Heart right ventricle (tissue), 16 donors: ENCODE measurements around the gene MTUS2. TPM values are rescaled to one million over a fixed set of nuclear protein-coding genes. Genes with fewer than 3 reads are reported as not detected.
A peak's percentile ranks its signal among the peaks of the same experiment; 100 is the strongest.

Source experiments
- ATAC-seq, 8 donors: fragments of 200-7000 bp; cut with Tn5 transposase; one replicate each; pipeline ENCODE4 v1.9.1; 2020; ENCODE audit warnings: mild to moderate bottlenecking in 8 of 8, moderate library complexity in 8 of 8, moderate number of reproducible peaks in 1 of 8
- DNase-seq, 2 donors: peaks; one replicate each; pipeline ENCODE4 v3.0.0-alpha.2; 2020
- H3K27ac ChIP-seq, 10 donors: fragments of 200-600 bp; sonication (generic) in 2 of 10; one replicate each; pipeline versions ENCODE4 v1.5.0 to v1.8.0; 2020 to 2022; ENCODE audit warnings: mild to moderate bottlenecking in 3 of 10
- H3K27me3 ChIP-seq, 7 donors: fragments of 200-600 bp; one replicate each; pipeline ENCODE4 v1.8.0; 2021 to 2022; ENCODE audit warnings: mild to moderate bottlenecking in 2 of 7
- H3K36me3 ChIP-seq, 9 donors: fragments of 200-600 bp; sonication (generic) in 1 of 9; one replicate each; pipeline versions ENCODE4 v1.5.0 to v1.8.0; 2020 to 2022; ENCODE audit warnings: mild to moderate bottlenecking in 2 of 9
- H3K4me1 ChIP-seq, 9 donors: fragments of 200-600 bp; sonication (generic) in 1 of 9; one replicate each; pipeline versions ENCODE4 v1.5.0 to v1.8.0; 2020 to 2022; ENCODE audit warnings: mild to moderate bottlenecking in 4 of 9
- H3K4me3 ChIP-seq, 10 donors: fragments of 200-600 bp; sonication (generic) in 2 of 10; one replicate each; pipeline versions ENCODE4 v1.5.0 to v1.8.0; 2020 to 2022; ENCODE audit warnings: mild to moderate bottlenecking in 7 of 10, moderate library complexity in 2 of 10
- H3K9me3 ChIP-seq, 11 donors: fragments of 200-600 bp in 10 of 11; sonication (generic) in 2 of 11; one replicate each; pipeline versions ENCODE4 v1.5.0 to v1.8.0; 2013 to 2022; ENCODE audit warnings: mild to moderate bottlenecking in 2 of 11, control low read depth in 1 of 11, moderate library complexity in 1 of 11
- CTCF ChIP-seq, 9 donors: fragments of 200-600 bp; sonication (generic) in 2 of 9; IDR thresholded peaks; one replicate each; pipeline versions ENCODE4 v1.5.0 to v1.8.0; 2021 to 2022; ENCODE audit warnings: antibody characterized with exemption in 9 of 9, mild to moderate bottlenecking in 5 of 9, moderate library complexity in 1 of 9
- WGBS, 2 donors: extraction: QIAGEN DNeasy Blood & Tissue Kit; methylation state at CpG; one replicate each; pipeline ENCODE4 v1.1.7; 2013; ENCODE audit warnings: inconsistent platforms in 1 of 2; 5-methylcytosine and 5-hydroxymethylcytosine counted together
- intact Hi-C, 10 donors: fragments of 100-400 bp; cut with DNase I; formaldehyde crosslinking; loops; one replicate each; pipeline versions ENCODE4 v1.11.1 to v1.14.2; 2022
- polyA plus RNA-seq, 2 donors: library from polyadenylated mRNA; stranded (reverse); fragments of 200-250 nt; gene quantifications; one replicate each; pipeline ENCODE4 v1.2.3, GENCODE V29; 2013
- total RNA-seq, 10 donors: library from RNA; stranded (reverse); fragmentation: NEBNext Ultra II Directional in 3 of 10; extraction: Animal tissue kit (Norgen Biotek cat#: 25700) in 3 of 10; gene quantifications; one replicate each; pipeline versions ENCODE4 v1.2.1 to v1.2.4, GENCODE V29; 2021 to 2023
- donor health status: Arrhythmogenic right ventricular cardiomyopathy.
- donor health status: ischemic (EF 13 %, LVEDD 7.1; RV severe dilation, severe dysfunction).
- donor health status: healthy with polysubstance abuse.
- donor health status: DM: no; HTN: yes; CAD: no.
- donor health status: DM: no; HTN: no; CAD: no.
- donor health status: ischemic (EF 25% LVEDD 6.9; RV normal size, moderate dysfunction).
- donor health status: ischemic (EF 25% LVEDD 5.7; RV mildly dilated, moderate dysfunction).
- donor health status: healthy.
- donor health status: DM: yes; HTN: yes; CAD: no.
- donor health status: Ischemic cardiomyopathy.
- donor health status: ischemic (EF 35%, LVEDD 5.7; RV mildly dilated, moderate dysfunction).
- donor health status: nonischemic (EF 11% LVEDD 7.7; RV severe dilation, severe dysfunction).
- donor health status: DM: yes; HTN: yes; CAD: no.
- donor health status: PGD.
- donor health status: ischemic (EF 29% LVEDD 5.4; RV normal size, mild dysfunction).
- donor health status: nonischemic (EF 23%, LVEDD 6.1; RV moderate dilation, normal function).

Gene MTUS2
- total and polyA plus RNA-seq, 12 donors, result 18.7 to 159 (median 65.6) TPM

- H3K27ac ChIP-seq, result no peak overlapping the region
- ATAC-seq, result peak in 2 of 8 donors; percentile 62 to 73
- H3K36me3 ChIP-seq, result no peaks in the 10 kb centered on the region
- peaks cover 0 to 6% (median 0%) of the 10 kb centered on the region in 9 donors for H3K4me1 ChIP-seq
- H3K4me3 ChIP-seq, result no peak overlapping the region
- TF ChIP-seq CTCF (IDR thresholded peaks at IDR 0.05), result no peak
- peak in 1 of 2 donors; percentile 15 for DNase-seq
- intact Hi-C loops, result no loop called here
- H3K9me3 ChIP-seq, result no peaks in the 10 kb centered on the region
- H3K27me3 ChIP-seq, result no peaks in the 10 kb centered on the region
Observed at GRCh38 chr13:28991764-28992163, 171.6 kb downstream of the MTUS2 start.

GRCh38 chr13:29000826-29001225 is 180.7 kb downstream of the MTUS2 start:
- WGBS, 2 donors, result 67 to 74% methylated on average over 3 of the region's 3 CpGs
- Histone ChIP-seq H3K27me3 (no peaks in the 10 kb centered on the region), H3K4me3 (no peak overlapping the region), H3K4me1 (peaks cover 0 to 5% (median 0%) of the 10 kb centered on the region in 9 donors), H3K9me3 (peaks cover 0 to 15% (median 7%) of the 10 kb centered on the region in 11 donors), H3K27ac (no peak overlapping the region), H3K36me3 (no peaks in the 10 kb centered on the region)
- no peak for TF ChIP-seq CTCF (IDR thresholded peaks at IDR 0.05)
- ATAC-seq (no peak), DNase-seq (no peak)
- intact Hi-C loops, result no loop called here

GRCh38 chr13:29005035-29005762 is 185.1 kb downstream of the MTUS2 start:
- Histone ChIP-seq H3K4me1 (peaks cover 0 to 20% (median 5%) of the 10 kb centered on the region in 9 donors), H3K9me3 (peaks cover 0 to 6% (median 4%) of the 10 kb centered on the region in 11 donors), H3K27me3 (no peaks in the 10 kb centered on the region), H3K36me3 (no peaks in the 10 kb centered on the region), H3K4me3 (no peak overlapping the region), H3K27ac (no peak overlapping the region)
- no peak for TF ChIP-seq CTCF (IDR thresholded peaks at IDR 0.05)
- 52 to 56% methylated on average over 8 of the region's 8 CpGs for WGBS, 2 donors
- intact Hi-C loops, result no loop called here
- ATAC-seq (no peak), DNase-seq (no peak)

- Histone ChIP-seq H3K4me3 (no peak overlapping the region), H3K9me3 (peaks cover 0 to under 1% (median 0%) of the 10 kb centered on the region in 11 donors), H3K36me3 (no peaks in the 10 kb centered on the region), H3K27me3 (no peaks in the 10 kb centered on the region), H3K4me1 (peaks cover 0 to 20% (median 5%) of the 10 kb centered on the region in 9 donors), H3K27ac (no peak overlapping the region)
- ATAC-seq (peak in 1 of 8 donors; percentile 20), DNase-seq (no peak)
- intact Hi-C loops, result no loop called here
- 47% methylated on average over 2 of the region's 2 CpGs for whole genome bisulfite sequencing, 2 donors
- TF ChIP-seq CTCF (IDR thresholded peaks at IDR 0.05), result no peak
Observed at GRCh38 chr13:29005763-29006120, 185.6 kb downstream of the MTUS2 start.
